ENCODE results near the gene DYNC1I1. TPM values are rescaled to one million over a fixed set of nuclear protein-coding genes. Genes with fewer than 3 reads are reported as not detected.

DYNC1I1 gene
- total RNA-seq, 1 experiment from 2014 or later: 3.6 TPM

- intact Hi-C loops (cut with micrococcal nuclease; ENCODE audit: unreplicated experiment): loop anchor here (2.0 to 5.0 kb wide), 3 partner anchors 160 to 662 kb away; no protein-coding TSS in a partner anchor
- DNase-seq (ENCODE audit: low spot score): no peak
- TSS peak; percentile 44 for BruUV-seq (replicated peaks)
- TF ChIP-seq EZH2 (IDR thresholded peaks at IDR 0.05; ENCODE audit: borderline replicate concordance, low read depth, low read length, poor library complexity, severe bottlenecking): no peak
- TF ChIP-seq CTCF (conservative IDR thresholded peaks at IDR 0.05; ENCODE audit: low read depth, low read length): no peak
- POLR2A ChIA-PET (ENCODE audit: low non-redundant PET): no interaction called here
- H3K27ac ChIP-seq (ENCODE audit: low read depth, low read length, poor library complexity, severe bottlenecking): peak overlapping the region; percentile 54
- no peaks in the 10 kb centered on the region for H3K9me3 ChIP-seq (ENCODE audit: low read depth, low read length, poor library complexity, severe bottlenecking)
- H3K36me3 ChIP-seq (ENCODE audit: insufficient read depth, low read length, poor library complexity, severe bottlenecking): no peaks in the 10 kb centered on the region
- no peaks in the 10 kb centered on the region for H3K27me3 ChIP-seq (replicated peaks; ENCODE audit: insufficient read depth, low read depth, low read length, poor library complexity)
- peak overlapping the region; percentile 61 for H3K4me3 ChIP-seq (ENCODE audit: low read depth, low read length, poor library complexity, severe bottlenecking)
- H3K4me1 ChIP-seq (ENCODE audit: insufficient read depth, low read length, poor library complexity, severe bottlenecking): peaks cover 27% of the 10 kb centered on the region
- CTCF ChIA-PET: interaction anchor here (0.6 to 1.0 kb wide), 3 partner anchors 87 to 951 kb away, joined by 3 to 10 read pairs (median 4); no protein-coding TSS in a partner anchor
Measured at GRCh38 chr7:96076350-96076707, 304.0 kb downstream of the DYNC1I1 start.

- DNase-seq (ENCODE audit: low spot score): peak; percentile 70
Measured at GRCh38 chr7:96080027-96080426, 307.7 kb downstream of the DYNC1I1 start.

GRCh38 chr7:96084881-96085553 is 312.7 kb downstream of the DYNC1I1 start:
- ChIA-PET CTCF (no interaction called here), POLR2A (ENCODE audit: low non-redundant PET) (no interaction called here)
- Histone ChIP-seq H3K27ac (ENCODE audit: low read depth, low read length, poor library complexity, severe bottlenecking) (no peak overlapping the region), H3K4me1 (ENCODE audit: insufficient read depth, low read length, poor library complexity, severe bottlenecking) (peaks cover 4% of the 10 kb centered on the region), H3K36me3 (ENCODE audit: insufficient read depth, low read length, poor library complexity, severe bottlenecking) (no peaks in the 10 kb centered on the region), H3K27me3 (replicated peaks; ENCODE audit: insufficient read depth, low read depth, low read length, poor library complexity) (no peaks in the 10 kb centered on the region), H3K4me3 (ENCODE audit: low read depth, low read length, poor library complexity, severe bottlenecking) (no peak overlapping the region), H3K9me3 (ENCODE audit: low read depth, low read length, poor library complexity, severe bottlenecking) (no peaks in the 10 kb centered on the region)
- TF ChIP-seq EZH2 (IDR thresholded peaks at IDR 0.05; ENCODE audit: borderline replicate concordance, low read depth, low read length, poor library complexity, severe bottlenecking) (no peak), CTCF (conservative IDR thresholded peaks at IDR 0.05; ENCODE audit: low read depth, low read length) (no peak)
- intact Hi-C loops (cut with micrococcal nuclease; ENCODE audit: unreplicated experiment): no loop called here
- DNase-seq (ENCODE audit: low spot score): no peak
- BruUV-seq (replicated peaks): no TSS peak

More at GRCh38 chr7:96080027-96080426, 307.7 kb downstream of the DYNC1I1 start:
- H3K27me3 ChIP-seq (replicated peaks; ENCODE audit: insufficient read depth, low read depth, low read length, poor library complexity): no peaks in the 10 kb centered on the region
- BruUV-seq (replicated peaks): no TSS peak
- POLR2A ChIA-PET (ENCODE audit: low non-redundant PET): no interaction called here
- H3K36me3 ChIP-seq (ENCODE audit: insufficient read depth, low read length, poor library complexity, severe bottlenecking): no peaks in the 10 kb centered on the region
- H3K4me3 ChIP-seq (ENCODE audit: low read depth, low read length, poor library complexity, severe bottlenecking): no peak overlapping the region
- intact Hi-C loops (cut with micrococcal nuclease; ENCODE audit: unreplicated experiment): no loop called here
- TF ChIP-seq EZH2 (IDR thresholded peaks at IDR 0.05; ENCODE audit: borderline replicate concordance, low read depth, low read length, poor library complexity, severe bottlenecking): no peak
- TF ChIP-seq CTCF (conservative IDR thresholded peaks at IDR 0.05; ENCODE audit: low read depth, low read length): no peak
- peak overlapping the region; percentile 27 for H3K27ac ChIP-seq (ENCODE audit: low read depth, low read length, poor library complexity, severe bottlenecking)
- H3K9me3 ChIP-seq (ENCODE audit: low read depth, low read length, poor library complexity, severe bottlenecking): no peaks in the 10 kb centered on the region
- CTCF ChIA-PET: interaction anchor here (0.6 kb wide), 1 partner anchor 425 kb away, joined by 3 read pairs; no protein-coding TSS in a partner anchor
- peaks cover 24% of the 10 kb centered on the region for H3K4me1 ChIP-seq (ENCODE audit: insufficient read depth, low read length, poor library complexity, severe bottlenecking)

Measured in A673 (cell line).